Smooth muscle cell (in vitro differentiated cells): ENCODE results near the gene EGR4. TPM values are rescaled to one million over a fixed set of nuclear protein-coding genes. Genes with fewer than 3 reads are reported as not detected.

Experiments
- DNase-seq: peaks from one replicate; lab custom pipeline; 2025; ENCODE audit not compliant: unreplicated experiment; lab: John Stamatoyannopoulos, UW
- H2AFZ ChIP-seq: fragments of 200-600 bp; sonication (generic); 2 replicates; pipeline ENCODE4 v1.6.0; 2016; ENCODE audit warnings: antibody characterized with exemption, low read depth, mild to moderate bottlenecking
- H3F3A ChIP-seq: fragments of 200-600 bp; sonication (generic); 2 replicates; pipeline ENCODE4 v1.6.0; 2017; ENCODE audit warnings: antibody characterized with exemption, low read depth
- H3K27ac ChIP-seq: fragments of 200-600 bp; sonication (generic); 2 replicates; pipeline ENCODE4 v1.5.1; 2016; ENCODE audit warnings: low read depth, mild to moderate bottlenecking
- H3K27me3 ChIP-seq: fragments of 200-600 bp; sonication (generic); 2 replicates; pipeline ENCODE4 v1.6.1; 2016; ENCODE audit warnings: low read depth, mild to moderate bottlenecking
- H3K36me3 ChIP-seq: fragments of 200-600 bp; sonication (generic); 2 replicates; pipeline ENCODE4 v1.5.1; 2016; ENCODE audit warnings: low read depth
- H3K4me1 ChIP-seq: fragments of 200-600 bp; sonication (generic); 2 replicates; pipeline ENCODE4 v1.5.1; 2016; ENCODE audit warnings: low read depth
- H3K4me2 ChIP-seq: fragments of 200-600 bp; sonication (generic); 2 replicates; pipeline ENCODE4 v1.6.0; 2016; ENCODE audit warnings: mild to moderate bottlenecking
- H3K4me3 ChIP-seq: fragments of 200-600 bp; sonication (generic); 2 replicates; pipeline ENCODE4 v1.5.1; 2016; ENCODE audit warnings: mild to moderate bottlenecking
- H3K79me2 ChIP-seq: fragments of 200-600 bp; sonication (generic); 2 replicates; pipeline ENCODE4 v1.6.0; 2016; ENCODE audit warnings: low read depth, mild to moderate bottlenecking
- H3K9ac ChIP-seq: fragments of 200-600 bp; sonication (generic); 2 replicates; pipeline ENCODE4 v1.6.0; 2016; ENCODE audit warnings: low read depth
- H3K9me3 ChIP-seq: fragments of 200-600 bp; sonication (generic); replicated peaks from 2 replicates; pipeline ENCODE4 v1.5.1; 2016; ENCODE audit warnings: low read depth
- H4K20me1 ChIP-seq: fragments of 200-600 bp; sonication (generic); 2 replicates; pipeline ENCODE4 v1.6.0; 2016; ENCODE audit warnings: low read depth
- CTCF ChIP-seq: fragments of 200-600 bp; sonication (generic); IDR thresholded peaks from 2 replicates; pipeline ENCODE4 v1.5.1; 2017; ENCODE audit warnings: borderline replicate concordance, mild to moderate bottlenecking, antibody characterized with exemption; ENCODE audit not compliant: insufficient read depth, poor library complexity, severe bottlenecking
- WGBS: methylation state at CpG from one replicate; pipeline ENCODE4 v1.1.7; 2016; ENCODE audit warnings: low lambda C conversion rate; 5-methylcytosine and 5-hydroxymethylcytosine counted together
- polyA plus RNA-seq: library from polyadenylated mRNA; unstranded; fragments of >200 nt; fragmentation: Nextera tagmentation; extraction: Ambion mirVana; gene quantifications from 2 replicates; pipeline ENCODE4 v1.2.1, GENCODE V29; 2016
- total RNA-seq: library from RNA; depleted of rRNA; stranded (reverse); fragments of >200 nt; gene quantifications from 2 replicates; pipeline ENCODE4 v1.2.3, GENCODE V29; 2014

The EGR4 gene
- total and polyA plus RNA-seq, 2 experiments from 2014 or later, result 0.99 to 7.2 TPM

DNA sequence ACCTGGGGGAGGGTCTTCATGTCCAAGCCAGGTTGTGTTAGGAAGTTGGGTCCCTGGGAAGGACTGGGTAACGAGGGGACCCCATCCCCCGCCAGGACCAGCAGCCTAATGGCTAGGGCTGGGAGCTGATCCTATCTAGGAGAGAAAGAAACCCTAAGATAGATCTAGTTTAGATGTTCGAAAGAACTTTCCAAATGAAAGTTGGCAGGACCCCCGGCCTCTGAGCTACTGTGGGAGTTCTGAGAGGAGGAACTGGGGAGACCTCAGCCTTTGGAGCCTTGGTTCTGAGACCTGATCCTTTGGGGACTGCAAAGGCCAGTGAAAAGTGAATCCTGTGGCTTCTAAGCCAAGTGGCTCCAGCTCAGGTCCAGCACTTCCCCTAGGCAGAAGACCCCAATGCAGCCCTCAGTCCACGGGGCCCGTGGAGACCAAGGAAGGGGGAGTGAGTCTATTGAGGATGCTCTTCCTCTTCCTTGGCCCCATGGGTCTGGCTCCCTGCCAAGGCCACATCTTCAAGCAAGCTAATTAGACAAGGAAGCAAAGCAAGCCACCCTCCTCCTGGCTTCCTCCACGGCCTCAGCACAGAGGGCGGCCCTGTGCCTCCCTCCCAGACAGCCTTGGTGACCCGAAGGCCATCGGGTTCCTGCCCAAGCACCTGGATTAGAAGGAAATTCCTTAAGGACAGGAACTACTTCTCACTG, 35.8 kb downstream of the EGR4 start:
- no peaks in the 10 kb centered on the region for H3K4me1 ChIP-seq
- no peaks in the 10 kb centered on the region for H3K27me3 ChIP-seq
- H3K36me3 ChIP-seq, result no peaks in the 10 kb centered on the region
- no peaks in the 10 kb centered on the region for H4K20me1 ChIP-seq
- H3F3A ChIP-seq, result no peaks in the 10 kb centered on the region
- no peak overlapping the region for H3K4me2 ChIP-seq
- H3K9me3 ChIP-seq, result no peaks in the 10 kb centered on the region
- TF ChIP-seq CTCF, result no peak
- H3K79me2 ChIP-seq, result no peaks in the 10 kb centered on the region
- H2AFZ ChIP-seq, result no peak overlapping the region
- DNase-seq, result no peak
- 94% methylated on average over 10 of the region's 10 CpGs for WGBS
- no peak overlapping the region for H3K9ac ChIP-seq
- H3K27ac ChIP-seq, result no peak overlapping the region
- H3K4me3 ChIP-seq, result no peak overlapping the region

- Histone ChIP-seq H4K20me1 (no peaks in the 10 kb centered on the region), H3F3A (no peaks in the 10 kb centered on the region), H3K9me3 (no peaks in the 10 kb centered on the region), H3K4me3 (no peak overlapping the region), H3K79me2 (no peaks in the 10 kb centered on the region), H3K4me1 (no peaks in the 10 kb centered on the region), H3K9ac (no peak overlapping the region), H3K27ac (no peak overlapping the region), H3K36me3 (no peaks in the 10 kb centered on the region), H3K27me3 (no peaks in the 10 kb centered on the region), H3K4me2 (no peak overlapping the region), H2AFZ (no peak overlapping the region)
- WGBS, result 96% methylated on average over 2 of the region's 2 CpGs
- no peak for TF ChIP-seq CTCF
- no peak for DNase-seq
These were observed 36.3 kb downstream of the EGR4 start for GRCh38 chr2:73257021-73257420.

- H3K36me3 ChIP-seq, result no peaks in the 10 kb centered on the region
- no peaks in the 10 kb centered on the region for H3K4me1 ChIP-seq
- no peak overlapping the region for H3K4me2 ChIP-seq
- no peaks in the 10 kb centered on the region for H3F3A ChIP-seq
- no peak overlapping the region for H2AFZ ChIP-seq
- H3K27me3 ChIP-seq, result no peaks in the 10 kb centered on the region
- no peak for TF ChIP-seq CTCF
- H3K9me3 ChIP-seq, result no peaks in the 10 kb centered on the region
- H3K27ac ChIP-seq, result no peak overlapping the region
- H4K20me1 ChIP-seq, result no peaks in the 10 kb centered on the region
- 53% methylated on average over 1 of the region's 1 CpG for WGBS
- H3K79me2 ChIP-seq, result no peaks in the 10 kb centered on the region
- no peak for DNase-seq
- no peak overlapping the region for H3K4me3 ChIP-seq
- no peak overlapping the region for H3K9ac ChIP-seq
These were observed 36.8 kb downstream of the EGR4 start for GRCh38 chr2:73256618-73256922.

DNA sequence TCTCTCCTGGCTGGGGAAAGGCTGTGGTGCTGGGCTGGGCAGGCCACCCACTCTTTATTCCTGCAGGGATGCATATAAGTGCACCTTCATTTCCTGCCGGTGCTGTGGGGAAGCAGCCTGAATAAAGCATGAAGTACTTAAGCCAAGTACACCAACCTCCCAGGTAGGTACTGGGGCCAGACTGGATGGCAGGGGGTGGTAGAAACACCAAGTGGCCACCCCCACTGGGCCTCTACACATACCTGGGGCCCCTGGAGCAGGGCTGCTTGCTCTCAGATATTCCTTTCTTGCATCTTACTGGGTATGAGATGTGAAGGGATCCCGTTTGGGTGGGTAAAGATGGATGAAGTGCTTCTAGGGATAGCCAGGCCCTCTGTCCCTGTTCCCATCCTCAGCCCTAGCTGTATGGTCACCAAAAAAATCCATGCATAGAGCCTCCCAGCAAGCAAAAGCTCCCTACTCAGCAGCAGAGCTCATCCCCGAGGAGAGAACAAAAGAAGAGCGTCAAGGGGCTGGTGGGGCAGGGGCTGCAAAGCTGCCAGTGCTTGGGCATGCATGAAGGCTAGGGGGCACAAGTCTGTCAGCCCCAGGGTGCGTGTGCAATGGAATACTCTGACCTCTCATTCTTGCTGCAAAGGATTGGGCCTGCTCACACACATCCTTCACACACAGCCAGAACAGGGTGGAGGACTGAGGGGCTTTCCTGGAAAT, 37.3 kb downstream of the EGR4 start:
- Histone ChIP-seq H3K4me2 (no peak overlapping the region), H2AFZ (no peak overlapping the region), H3K79me2 (no peaks in the 10 kb centered on the region), H3K4me1 (no peaks in the 10 kb centered on the region), H3K9ac (no peak overlapping the region), H4K20me1 (no peaks in the 10 kb centered on the region), H3K9me3 (no peaks in the 10 kb centered on the region), H3K27ac (no peak overlapping the region), H3F3A (no peaks in the 10 kb centered on the region), H3K36me3 (no peaks in the 10 kb centered on the region), H3K27me3 (no peaks in the 10 kb centered on the region), H3K4me3 (no peak overlapping the region)
- DNase-seq, result no peak
- no peak for TF ChIP-seq CTCF
- 80% methylated on average over 5 of the region's 5 CpGs for WGBS
